ENCODE measurements around the gene MED15.

DNA sequence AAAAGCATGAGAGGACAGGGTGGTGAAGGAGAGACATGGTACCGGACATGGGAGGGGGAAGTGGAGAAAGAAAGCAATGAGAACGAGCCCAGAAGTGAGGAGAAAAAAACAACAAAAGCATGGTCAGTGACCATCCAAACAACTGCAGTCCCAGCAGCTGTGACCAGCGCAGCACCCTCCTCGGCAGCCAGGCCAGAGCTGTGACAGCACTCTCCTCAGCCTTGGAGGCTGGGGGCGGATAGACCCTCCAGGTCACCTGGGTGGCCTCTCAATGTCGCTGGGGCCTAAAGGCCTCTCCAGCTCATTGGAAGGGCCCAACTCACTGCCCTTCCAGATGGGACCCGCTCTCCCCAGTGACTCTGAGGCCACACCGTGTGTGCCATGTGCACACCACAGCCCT is 103.3 kb downstream of the MED15 start:
- TF ChIP-seq, protein P1, sequence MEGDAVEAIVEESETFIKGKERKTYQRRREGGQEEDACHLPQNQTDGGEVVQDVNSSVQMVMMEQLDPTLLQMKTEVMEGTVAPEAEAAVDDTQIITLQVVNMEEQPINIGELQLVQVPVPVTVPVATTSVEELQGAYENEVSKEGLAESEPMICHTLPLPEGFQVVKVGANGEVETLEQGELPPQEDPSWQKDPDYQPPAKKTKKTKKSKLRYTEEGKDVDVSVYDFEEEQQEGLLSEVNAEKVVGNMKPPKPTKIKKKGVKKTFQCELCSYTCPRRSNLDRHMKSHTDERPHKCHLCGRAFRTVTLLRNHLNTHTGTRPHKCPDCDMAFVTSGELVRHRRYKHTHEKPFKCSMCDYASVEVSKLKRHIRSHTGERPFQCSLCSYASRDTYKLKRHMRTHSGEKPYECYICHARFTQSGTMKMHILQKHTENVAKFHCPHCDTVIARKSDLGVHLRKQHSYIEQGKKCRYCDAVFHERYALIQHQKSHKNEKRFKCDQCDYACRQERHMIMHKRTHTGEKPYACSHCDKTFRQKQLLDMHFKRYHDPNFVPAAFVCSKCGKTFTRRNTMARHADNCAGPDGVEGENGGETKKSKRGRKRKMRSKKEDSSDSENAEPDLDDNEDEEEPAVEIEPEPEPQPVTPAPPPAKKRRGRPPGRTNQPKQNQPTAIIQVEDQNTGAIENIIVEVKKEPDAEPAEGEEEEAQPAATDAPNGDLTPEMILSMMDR (IDR thresholded peaks at IDR 0.05), result no peak
- no peak for TF ChIP-seq EZH2 (IDR thresholded peaks at IDR 0.05)
- no peak for TF ChIP-seq EZH2phosphoT487 (IDR thresholded peaks at IDR 0.05)

All from neural progenitor cell (in vitro differentiated cells).